ENCODE results near the gene DGUOK.
A peak's percentile ranks its signal among the peaks of the same experiment; 100 is the strongest.

DGUOK gene

GRCh38 chr2:73979686-73980085 lies 53.0 kb downstream of the DGUOK start:
- no peak for TF ChIP-seq CTCF (IDR thresholded peaks at IDR 0.05; ENCODE audit: insufficient read depth, low read depth, low read length, missing control alignments)
- H3K4me3 ChIP-seq (ENCODE audit: low read depth, low read length): peak overlapping the region; percentile 73
- no peak for DNase-seq (ENCODE audit: low read depth)

GRCh38 chr2:73980566-73980965 lies 53.9 kb downstream of the DGUOK start:
- TF ChIP-seq CTCF (IDR thresholded peaks at IDR 0.05; ENCODE audit: insufficient read depth, low read depth, low read length, missing control alignments): no peak
- no peak for DNase-seq (ENCODE audit: low read depth)
- peak overlapping the region; percentile 73 for H3K4me3 ChIP-seq (ENCODE audit: low read depth, low read length)

- peak; percentile 81 for DNase-seq (ENCODE audit: low read depth)
- peak overlapping the region; percentile 73 for H3K4me3 ChIP-seq (ENCODE audit: low read depth, low read length)
- TF ChIP-seq CTCF (IDR thresholded peaks at IDR 0.05; ENCODE audit: insufficient read depth, low read depth, low read length, missing control alignments): no peak
These were observed 54.7 kb downstream of the DGUOK start for GRCh38 chr2:73981081-73982001.

GRCh38 chr2:73982140-73982617 lies 55.5 kb downstream of the DGUOK start:
- no peak overlapping the region for H3K4me3 ChIP-seq (ENCODE audit: low read depth, low read length)
- TF ChIP-seq CTCF (IDR thresholded peaks at IDR 0.05; ENCODE audit: insufficient read depth, low read depth, low read length, missing control alignments): no peak
- DNase-seq (ENCODE audit: low read depth): no peak

- no peak for TF ChIP-seq CTCF (IDR thresholded peaks at IDR 0.05; ENCODE audit: insufficient read depth, low read depth, low read length, missing control alignments)
- H3K4me3 ChIP-seq (ENCODE audit: low read depth, low read length): peak overlapping the region; percentile 70
- DNase-seq (ENCODE audit: low read depth): peak; percentile 69
These were observed 56.9 kb downstream of the DGUOK start for GRCh38 chr2:73983322-73984202.

- no peak for TF ChIP-seq CTCF (IDR thresholded peaks at IDR 0.05; ENCODE audit: insufficient read depth, low read depth, low read length, missing control alignments)
- peak within 1 kb of the TSS; percentile 82 for H3K4me3 ChIP-seq (ENCODE audit: low read depth, low read length)
- DNase-seq (ENCODE audit: low read depth): peak; percentile 85
These were observed 57.7 kb downstream of the DGUOK start, which contains the start of gene TET3 for GRCh38 chr2:73984203-73984921. TSS of gene TET3 (plus strand) at chr2:73984910. CDS start at chr2:73986404, 1,494 bp downstream.

Data from GM12865 (cell line).